K562 (cell line): ENCODE data around the gene ITGA3. TPM values are rescaled to one million over a fixed set of nuclear protein-coding genes. Genes with fewer than 3 reads are reported as not detected.
A peak's percentile ranks its signal among the peaks of the same experiment; 100 is the strongest.

Experiments used
- CBFA2T2 ChIP-seq: fragments of 450-650 bp; conservative IDR thresholded peaks from 2 replicates; pipeline ENCODE4 v1.6.1; 2017; ENCODE audit warnings: mild to moderate bottlenecking
- CBX5 ChIP-seq: IDR thresholded peaks from 2 replicates; pipeline ENCODE4 v1.6.1; 2014; ENCODE audit warnings: low read depth, borderline replicate concordance
- CREM ChIP-seq: IDR thresholded peaks from 2 replicates; pipeline ENCODE4 v1.6.1; 2014; ENCODE audit warnings: antibody characterized with exemption, low read depth
- E2F8 ChIP-seq: fragments of 450-650 bp; IDR thresholded peaks from 2 replicates; pipeline ENCODE4 v1.7.1; 2018; ENCODE audit warnings: mild to moderate bottlenecking, low read depth; ENCODE audit not compliant: partially characterized antibody
- EGR1 ChIP-seq: fragments of 450-650 bp; conservative IDR thresholded peaks from 2 replicates; pipeline ENCODE4 v1.6.1; 2017; ENCODE audit warnings: mild to moderate bottlenecking
- EP300 ChIP-seq: IDR thresholded peaks from 2 replicates; pipeline ENCODE4 v1.6.1; 2012; ENCODE audit warnings: low read length, improper control_type of control experiment
- ETV1 ChIP-seq: fragments of 450-650 bp; conservative IDR thresholded peaks from 2 replicates; pipeline ENCODE4 v1.6.1; 2016; ENCODE audit warnings: missing genetic modification characterization, control low read depth, low read depth, missing compliant biosample characterization
- JUN ChIP-seq, 2 experiments: sonication (generic) in 1 of 2; formaldehyde crosslinking in 1 of 2; IDR thresholded peaks; 2 replicates each; pipeline versions ENCODE4 v1.6.1 to v1.8.0; 2012 to 2022; ENCODE audit warnings: borderline replicate concordance in 2 of 2, mild to moderate bottlenecking in 2 of 2, improper control_type of control experiment in 1 of 2, low read depth in 1 of 2, low read length in 1 of 2, missing genetic modification reagents in 1 of 2
- KDM1A ChIP-seq, 2 experiments: fragments of 450-650 bp; IDR thresholded peaks; 2 replicates each; pipeline ENCODE4 v1.6.1; 2016; ENCODE audit warnings: mild to moderate bottlenecking in 2 of 2
- MAFK ChIP-seq: IDR thresholded peaks from 2 replicates; pipeline ENCODE4 v1.6.1; 2011; ENCODE audit warnings: low read length, improper control_type of control experiment
- MAX ChIP-seq: sonication (generic); formaldehyde crosslinking; IDR thresholded peaks from 2 replicates; pipeline ENCODE4 v1.9.0; 2022; ENCODE audit warnings: mild to moderate bottlenecking, missing genetic modification reagents
- MBD2 ChIP-seq: sonication (generic); IDR thresholded peaks from 2 replicates; pipeline ENCODE4 v1.6.1; 2016; ENCODE audit warnings: low read depth, borderline replicate concordance
- MNT ChIP-seq, 2 experiments: fragments of 450-650 bp; conservative IDR thresholded peaks; 2 replicates each; pipeline ENCODE4 v1.6.1; 2017; ENCODE audit warnings: mild to moderate bottlenecking in 2 of 2, moderate library complexity in 2 of 2
- NELFE ChIP-seq: IDR thresholded peaks from 2 replicates; pipeline ENCODE4 v1.6.1; 2011; ENCODE audit warnings: mild to moderate bottlenecking; ENCODE audit not compliant: insufficient read depth, insufficient read length
- RBFOX2 ChIP-seq: fragments of 200-400 bp; formaldehyde crosslinking; IDR thresholded peaks from 2 replicates; pipeline ENCODE4 v1.6.1; 2017; ENCODE audit warnings: low read depth, mild to moderate bottlenecking, low read length, moderate library complexity
- SAP30 ChIP-seq: fragments of 200-600 bp; sonication (generic); IDR thresholded peaks from 2 replicates; pipeline ENCODE4 v1.6.1; 2012; ENCODE audit warnings: borderline replicate concordance, low read depth, mild to moderate bottlenecking, moderate library complexity, low read length, control low read depth, inconsistent platforms; ENCODE audit not compliant: insufficient read depth, poor library complexity, severe bottlenecking
- SMARCA5 ChIP-seq: fragments of 450-650 bp; IDR thresholded peaks from 2 replicates; pipeline ENCODE4 v1.6.1; 2016
- SP2 ChIP-seq: IDR thresholded peaks from 2 replicates; pipeline ENCODE4 v1.6.1; 2011; ENCODE audit warnings: mild to moderate bottlenecking, low read depth, low read length, moderate library complexity; ENCODE audit not compliant: poor library complexity, severe bottlenecking; ENCODE audit errors: extremely low read depth
- ZBTB43 ChIP-seq: sonication (generic); formaldehyde crosslinking; IDR thresholded peaks from 2 replicates; pipeline ENCODE4 v1.8.0; 2023; ENCODE audit warnings: mild to moderate bottlenecking, missing genetic modification reagents
- ZNF146 ChIP-seq: IDR thresholded peaks from one replicate; pipeline ENCODE4 v1.6.1; 2018; ENCODE audit warnings: missing compliant biosample characterization; ENCODE audit not compliant: unreplicated experiment
- polyA plus RNA-seq, 8 experiments: library from polyadenylated mRNA; depleted of rRNA in 4 of 8; stranded (reverse) in 5 of 8; unstranded in 3 of 8; fragments of >200 nt; fragmentation: Nextera tagmentation in 2 of 8; fragmentation: Illumina TruSeq in 1 of 8; extraction: Ambion mirVana in 2 of 8; extraction: Trizol in 1 of 8; gene quantifications; 2 replicates each; pipeline versions ENCODE4 v1.2.1 to v1.2.3, GENCODE V29; 2011 to 2014; ENCODE audit warnings: inconsistent platforms in 1 of 8, missing spikeins in 1 of 8
- total RNA-seq, 7 experiments: library from RNA; depleted of rRNA in 6 of 7; stranded (reverse); fragments of >200 nt in 6 of 7; fragmentation: Illumina TruSeq in 2 of 7; extraction: Trizol in 2 of 7; gene quantifications; 2 replicates each; pipeline versions ENCODE4 v1.2.1 to v1.2.3, GENCODE V29; 2011 to 2021; ENCODE audit warnings: low replicate concordance in 1 of 7

Gene ITGA3
- total and polyA plus RNA-seq, 9 of the 15 experiments (the other 6 are each of a cell fraction or from before 2014, with no cell fraction given), result 0.03 to 0.75 (median 0.14) TPM; not detected in 2

GRCh38 chr17:50094753-50095619, 39.1 kb downstream of the ITGA3 start, which contains the start of gene PDK2 (continued):
- peak; percentile 47 for TF ChIP-seq CBFA2T2
- no peak for TF ChIP-seq NELFE
- no peak for TF ChIP-seq SMARCA5
- TF ChIP-seq ZBTB43, result 0 out of 2 replicates have a peak, but pooled peaks have one; percentile 20
- no peak for TF ChIP-seq EP300
- peak; percentile 93 for TF ChIP-seq MAX
- no peak for TF ChIP-seq MAFK
- TF ChIP-seq MNT (conservative IDR thresholded peaks at IDR 0.05), result peak; percentile 90
- TF ChIP-seq CBX5, result no peak
- TF ChIP-seq MBD2, result peak; percentile 88
- TF ChIP-seq EGR1, result 0 out of 2 replicates have a peak, but pooled peaks have one; percentile 16
- no peak for TF ChIP-seq ETV1 (tag)
- no peak for TF ChIP-seq ZNF146 (CRISPR knock-in tag)
- TF ChIP-seq E2F8, result no peak
- TF ChIP-seq KDM1A (IDR thresholded peaks at IDR 0.05), result no peak
- TF ChIP-seq SP2, result peak; percentile 46
- peak; percentile 36 for TF ChIP-seq CREM
- TF ChIP-seq SAP30, result no peak
- TF ChIP-seq JUN (IDR thresholded peaks at IDR 0.05; ENCODE audit: borderline replicate concordance, low read depth, low read length), result no peak
- no peak for TF ChIP-seq JUN (CRISPR knock-in tag; IDR thresholded peaks at IDR 0.05; ENCODE audit: borderline replicate concordance)
- 0 out of 2 replicates have a peak, but pooled peaks have one; percentile 15 for TF ChIP-seq RBFOX2
